ENCODE results near the gene DIP2B. TPM values are rescaled to one million over a fixed set of nuclear protein-coding genes. Genes with fewer than 3 reads are reported as not detected.

DIP2B gene
- total RNA-seq, 1 donor: 32.6 TPM

- no peak for DNase-seq (ENCODE audit: low read depth in 2 of 3, low spot score in 2 of 3)
Observed at GRCh38 chr12:50787618-50788017, 282.8 kb downstream of the DIP2B start.

DNA sequence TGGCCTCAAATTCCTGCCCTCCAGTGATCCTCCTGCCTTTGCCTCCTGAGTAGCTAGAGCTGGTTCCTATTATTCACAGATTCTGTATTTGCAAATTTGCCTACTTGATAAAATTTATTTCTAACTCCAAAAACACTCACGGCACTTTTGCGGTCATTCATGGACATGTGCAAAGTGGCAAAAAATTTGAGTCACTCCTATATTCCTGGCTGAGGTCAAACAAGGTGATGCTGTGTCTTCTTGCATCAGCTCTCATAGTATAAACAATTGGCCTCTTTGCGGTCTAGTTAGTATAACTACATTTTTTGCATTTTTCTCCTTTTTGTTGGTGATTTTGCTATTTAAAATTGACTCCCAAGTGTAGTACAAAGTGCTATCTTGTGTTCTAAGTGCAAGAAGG, 283.8 kb downstream of the DIP2B start:
- DNase-seq (ENCODE audit: low read depth in 2 of 3, low spot score in 2 of 3): no peak

- DNase-seq (ENCODE audit: low read depth in 2 of 3, low spot score in 2 of 3): no peak
Observed at GRCh38 chr12:50790081-50790480, 285.3 kb downstream of the DIP2B start.

Small RNAs within 50 kb of the gene (small RNA-seq; reads per million reads assigned to genes)
- gene RF00019 (not detected), gene RNU6-238P (not detected), gene RNU6-769P (not detected)

Other genes starting within 250 kb of the DIP2B start
- 8.9 TPM for gene LIMA1, start 221.5 kb upstream of the DIP2B start, total RNA-seq
- gene FAM186A, start 108.4 kb upstream of the DIP2B start, total RNA-seq: under 0.01 TPM
- 11.0 TPM for gene LARP4, start 104.1 kb upstream of the DIP2B start, total RNA-seq